ENCODE measurements around the gene GABRB2.

DNA sequence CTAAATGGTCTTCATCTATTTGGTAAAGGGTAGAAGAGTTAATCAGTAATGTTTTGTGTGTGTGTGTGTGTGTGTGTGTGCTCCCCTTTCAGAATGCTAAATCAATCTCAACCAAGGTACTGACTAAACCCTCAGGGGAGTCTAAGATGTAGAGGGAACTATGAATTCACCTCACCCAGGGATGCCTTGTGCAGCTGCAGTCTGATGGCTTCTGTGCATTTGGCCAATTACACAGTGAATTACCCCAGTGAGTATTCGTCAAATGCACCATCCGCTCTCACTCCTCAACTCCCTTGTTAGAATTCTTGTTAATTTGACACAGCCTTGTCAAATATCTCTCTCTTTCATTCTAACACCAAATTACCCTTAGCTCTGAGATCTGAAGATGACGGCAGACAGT is 234.6 kb downstream of the GABRB2 start:
- no peak for TF ChIP-seq POLR2A (IDR thresholded peaks at IDR 0.05)
- TF ChIP-seq, protein P1, sequence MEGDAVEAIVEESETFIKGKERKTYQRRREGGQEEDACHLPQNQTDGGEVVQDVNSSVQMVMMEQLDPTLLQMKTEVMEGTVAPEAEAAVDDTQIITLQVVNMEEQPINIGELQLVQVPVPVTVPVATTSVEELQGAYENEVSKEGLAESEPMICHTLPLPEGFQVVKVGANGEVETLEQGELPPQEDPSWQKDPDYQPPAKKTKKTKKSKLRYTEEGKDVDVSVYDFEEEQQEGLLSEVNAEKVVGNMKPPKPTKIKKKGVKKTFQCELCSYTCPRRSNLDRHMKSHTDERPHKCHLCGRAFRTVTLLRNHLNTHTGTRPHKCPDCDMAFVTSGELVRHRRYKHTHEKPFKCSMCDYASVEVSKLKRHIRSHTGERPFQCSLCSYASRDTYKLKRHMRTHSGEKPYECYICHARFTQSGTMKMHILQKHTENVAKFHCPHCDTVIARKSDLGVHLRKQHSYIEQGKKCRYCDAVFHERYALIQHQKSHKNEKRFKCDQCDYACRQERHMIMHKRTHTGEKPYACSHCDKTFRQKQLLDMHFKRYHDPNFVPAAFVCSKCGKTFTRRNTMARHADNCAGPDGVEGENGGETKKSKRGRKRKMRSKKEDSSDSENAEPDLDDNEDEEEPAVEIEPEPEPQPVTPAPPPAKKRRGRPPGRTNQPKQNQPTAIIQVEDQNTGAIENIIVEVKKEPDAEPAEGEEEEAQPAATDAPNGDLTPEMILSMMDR (IDR thresholded peaks at IDR 0.05) = no peak

Data from Peyer's patch (tissue), 4 donors.